ENCODE measurements around the gene ADAMTS16. TPM values are rescaled to one million over a fixed set of nuclear protein-coding genes. Genes with fewer than 3 reads are reported as not detected.

ADAMTS16 gene
- total RNA-seq, 3 donors from 2014 or later (not counting 1 experiment from before 2014, with no cell fraction given): not detected

DNA sequence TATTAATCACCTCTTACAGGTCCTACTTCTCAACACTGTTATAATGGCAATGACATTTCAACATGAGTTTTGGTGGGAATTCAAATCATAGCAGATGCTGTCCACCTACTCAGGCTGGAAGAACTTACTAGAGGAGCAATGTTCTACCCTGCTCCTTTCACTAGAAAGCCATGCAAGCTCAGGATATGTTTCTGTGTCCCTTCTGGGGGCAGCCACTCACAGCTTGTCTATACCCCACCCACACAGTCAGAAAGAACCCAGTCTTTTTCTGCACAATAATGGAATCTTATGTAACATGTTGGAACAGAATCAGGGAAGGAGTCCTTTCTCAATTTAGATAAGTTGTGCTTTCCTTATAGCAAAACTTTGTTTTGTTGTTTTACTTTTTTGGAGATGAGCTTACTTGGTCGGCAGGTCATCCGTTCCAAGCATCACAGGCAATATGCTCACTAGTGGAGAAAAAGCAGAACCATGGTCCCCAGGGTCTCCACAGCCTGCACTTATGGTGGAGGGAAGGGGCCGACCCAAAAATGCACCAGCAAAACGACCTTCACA lies 229.0 kb downstream of the ADAMTS16 start:
- 67% methylated on average over 4 of the region's 4 CpGs for WGBS (ENCODE audit: insufficient coverage)
- intact Hi-C loops (cut with micrococcal nuclease): no loop called here
- H3K4me1 Mint-ChIP-seq: no peaks in the 10 kb centered on the region

More for the DNA sequence above, 229.0 kb downstream of the ADAMTS16 start:
- TF ChIP-seq, protein P1, sequence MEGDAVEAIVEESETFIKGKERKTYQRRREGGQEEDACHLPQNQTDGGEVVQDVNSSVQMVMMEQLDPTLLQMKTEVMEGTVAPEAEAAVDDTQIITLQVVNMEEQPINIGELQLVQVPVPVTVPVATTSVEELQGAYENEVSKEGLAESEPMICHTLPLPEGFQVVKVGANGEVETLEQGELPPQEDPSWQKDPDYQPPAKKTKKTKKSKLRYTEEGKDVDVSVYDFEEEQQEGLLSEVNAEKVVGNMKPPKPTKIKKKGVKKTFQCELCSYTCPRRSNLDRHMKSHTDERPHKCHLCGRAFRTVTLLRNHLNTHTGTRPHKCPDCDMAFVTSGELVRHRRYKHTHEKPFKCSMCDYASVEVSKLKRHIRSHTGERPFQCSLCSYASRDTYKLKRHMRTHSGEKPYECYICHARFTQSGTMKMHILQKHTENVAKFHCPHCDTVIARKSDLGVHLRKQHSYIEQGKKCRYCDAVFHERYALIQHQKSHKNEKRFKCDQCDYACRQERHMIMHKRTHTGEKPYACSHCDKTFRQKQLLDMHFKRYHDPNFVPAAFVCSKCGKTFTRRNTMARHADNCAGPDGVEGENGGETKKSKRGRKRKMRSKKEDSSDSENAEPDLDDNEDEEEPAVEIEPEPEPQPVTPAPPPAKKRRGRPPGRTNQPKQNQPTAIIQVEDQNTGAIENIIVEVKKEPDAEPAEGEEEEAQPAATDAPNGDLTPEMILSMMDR (IDR thresholded peaks at IDR 0.05): no peak
- DNase-seq (no peak), ATAC-seq (no peak)
- Mint-ChIP-seq H3K9me3 (no peaks in the 10 kb centered on the region), H3K27ac (no peak overlapping the region), H3K36me3 (no peaks in the 10 kb centered on the region), H3K27me3 (ENCODE audit: low read depth in 2 of 2) (peaks cover 3 to 5% of the 10 kb centered on the region in 2 donors), H3K4me3 (no peak overlapping the region)
- Histone ChIP-seq H3K36me3 (ENCODE audit: control insufficient read depth, insufficient read depth, low read length) (no peaks in the 10 kb centered on the region), H3K27me3 (ENCODE audit: control insufficient read depth, insufficient read depth, low read length) (no peaks in the 10 kb centered on the region), H3K27ac (ENCODE audit: low read length) (no peak overlapping the region), H3K4me1 (ENCODE audit: control insufficient read depth, insufficient read depth, low read length) (no peaks in the 10 kb centered on the region), H3K9me3 (ENCODE audit: control insufficient read depth, insufficient read depth, low read length) (no peaks in the 10 kb centered on the region), H3K4me3 (ENCODE audit: low read length) (no peak overlapping the region)

Data from natural killer cell (primary cell).